Vagina (tissue), 2 donors: Measurements from ENCODE around the gene NUMB. TPM values are rescaled to one million over a fixed set of nuclear protein-coding genes. Genes with fewer than 3 reads are reported as not detected.

Experiments used
- DNase-seq, 2 donors: peaks; one replicate each; pipeline ENCODE4 v3.0.0-alpha.2; 2017; ENCODE audit errors: extremely low spot score in 2 of 2
- H3K27ac ChIP-seq: fragments of 200-600 bp; sonication (generic); one replicate; pipeline ENCODE4 v1.5.1; 2019
- H3K27me3 ChIP-seq: fragments of 200-600 bp; sonication (generic); one replicate; pipeline ENCODE4 v1.5.1; 2019
- H3K36me3 ChIP-seq, 2 donors: fragments of 200-600 bp; sonication (generic); one replicate each; pipeline ENCODE4 v1.5.1; 2017 to 2019
- H3K4me1 ChIP-seq: fragments of 200-600 bp; sonication (generic); one replicate; pipeline ENCODE4 v1.5.1; 2019
- H3K4me3 ChIP-seq, 2 donors: fragments of 200-600 bp; sonication (generic); 1 replicate in 1 of 2; 2 replicates in 1 of 2; pipeline ENCODE4 v1.5.1; 2016 to 2019
- H3K9me3 ChIP-seq: fragments of 200-600 bp; sonication (generic); one replicate; pipeline ENCODE4 v1.5.1; 2019
- CTCF ChIP-seq, 3 experiments: fragments of 450-650 bp in 2 of 3; fragments of 200-600 bp in 1 of 3; sonication (generic) in 1 of 3; IDR thresholded peaks; one replicate each; pipeline ENCODE4 v1.5.1; 2017 to 2019; ENCODE audit warnings: antibody characterized with exemption in 3 of 3, mild to moderate bottlenecking in 2 of 3, moderate library complexity in 2 of 3
- POLR2A ChIP-seq, 2 donors: fragments of 450-650 bp; IDR thresholded peaks; one replicate each; pipeline ENCODE4 v1.6.1; 2017; ENCODE audit warnings: antibody characterized with exemption in 2 of 2, mild to moderate bottlenecking in 2 of 2, moderate library complexity in 2 of 2
- POLR2AphosphoS5 ChIP-seq, 2 donors: sonication (generic); formaldehyde crosslinking; IDR thresholded peaks; one replicate each; pipeline ENCODE4 v1.9.0; 2017; ENCODE audit warnings: antibody characterized with exemption in 2 of 2, mild to moderate bottlenecking in 2 of 2, low read depth in 1 of 2; ENCODE audit not compliant: insufficient read depth in 1 of 2
- intact Hi-C: fragments of 100-400 bp; cut with DNase I; formaldehyde crosslinking; loops from one replicate; pipeline ENCODE4 v1.15.1; 2023
- total RNA-seq: library from RNA; depleted of rRNA; stranded (reverse); fragments of >200 nt; gene quantifications from one replicate; pipeline ENCODE4 v1.2.3, GENCODE V29; 2016

NUMB gene
- total RNA-seq, 1 donor from 2014 or later = 48.1 TPM

DNA sequence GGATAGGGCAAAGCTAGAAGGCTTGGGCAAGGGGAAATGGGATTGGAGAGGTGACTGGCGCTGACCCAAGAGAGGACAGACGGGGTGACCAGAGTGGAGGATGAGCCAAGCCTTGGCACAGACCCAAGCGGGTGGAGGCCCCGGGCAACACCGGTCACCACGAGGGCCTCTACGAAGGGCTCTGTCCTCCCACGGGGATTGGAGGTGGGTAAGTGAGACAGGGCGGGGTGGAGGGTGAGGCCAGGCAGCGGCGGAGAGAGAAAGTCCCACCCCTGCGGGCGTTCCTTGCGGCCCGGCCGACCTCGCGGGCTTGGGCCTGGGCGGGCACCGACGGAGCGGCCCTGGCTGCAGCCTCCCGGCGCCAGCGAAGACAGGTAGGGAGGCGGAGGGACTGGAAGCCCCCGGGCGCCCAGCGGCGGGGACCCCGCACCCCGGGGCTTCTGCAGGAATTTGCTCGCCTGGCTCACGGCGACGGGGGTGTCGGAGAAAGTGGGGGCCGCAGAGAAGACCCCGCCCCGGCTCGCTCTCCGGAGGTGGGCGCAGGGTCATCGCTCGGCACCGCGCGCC lies 221.0 kb downstream of the NUMB start, which contains the start of gene PAPLN:
Gene PAPLN, plus strand, starts transcription at position 288 of the 567 bp plus-strand sequence. CDS start 2,273 bp downstream, outside the sequence.
- intact Hi-C loops = no loop called here

GRCh38 chr14:73236752-73237218 lies 221.6 kb downstream of the NUMB start:
- no peaks in the 10 kb centered on the region for H3K36me3 ChIP-seq
- no peaks in the 10 kb centered on the region for H3K9me3 ChIP-seq
- no peaks in the 10 kb centered on the region for H3K27me3 ChIP-seq
- H3K27ac ChIP-seq = no peak overlapping the region
- H3K4me3 ChIP-seq = peak overlapping the region in 1 of 2 donors; percentile 52
- no peak for TF ChIP-seq CTCF (IDR thresholded peaks at IDR 0.05)
- TF ChIP-seq POLR2A (IDR thresholded peaks at IDR 0.05) = no peak
- TF ChIP-seq POLR2AphosphoS5 (IDR thresholded peaks at IDR 0.05; ENCODE audit: insufficient read depth in 1 of 2, low read depth in 1 of 2) = no peak
- intact Hi-C loops = no loop called here
- no peak for DNase-seq
- H3K4me1 ChIP-seq = peaks cover 56% of the 10 kb centered on the region

More for the DNA sequence above, 221.0 kb downstream of the NUMB start, which contains the start of gene PAPLN:
- Histone ChIP-seq H3K27ac (peak within 1 kb of the TSS; percentile 46), H3K4me1 (peaks cover 56% of the 10 kb centered on the region), H3K9me3 (no peaks in the 10 kb centered on the region), H3K27me3 (no peaks in the 10 kb centered on the region), H3K4me3 (peak within 1 kb of the TSS; percentile 50 to 52), H3K36me3 (no peaks in the 10 kb centered on the region)
- TF ChIP-seq POLR2AphosphoS5 (IDR thresholded peaks at IDR 0.05; ENCODE audit: insufficient read depth in 1 of 2, low read depth in 1 of 2) (no peak), CTCF (IDR thresholded peaks at IDR 0.05) (no peak), POLR2A (IDR thresholded peaks at IDR 0.05) (no peak)
- DNase-seq = peak in 1 of 2 donors; percentile 94

GRCh38 chr14:73236157-73236556 lies 222.2 kb downstream of the NUMB start:
- peak in 1 of 2 donors; percentile 89 for DNase-seq

DNA sequence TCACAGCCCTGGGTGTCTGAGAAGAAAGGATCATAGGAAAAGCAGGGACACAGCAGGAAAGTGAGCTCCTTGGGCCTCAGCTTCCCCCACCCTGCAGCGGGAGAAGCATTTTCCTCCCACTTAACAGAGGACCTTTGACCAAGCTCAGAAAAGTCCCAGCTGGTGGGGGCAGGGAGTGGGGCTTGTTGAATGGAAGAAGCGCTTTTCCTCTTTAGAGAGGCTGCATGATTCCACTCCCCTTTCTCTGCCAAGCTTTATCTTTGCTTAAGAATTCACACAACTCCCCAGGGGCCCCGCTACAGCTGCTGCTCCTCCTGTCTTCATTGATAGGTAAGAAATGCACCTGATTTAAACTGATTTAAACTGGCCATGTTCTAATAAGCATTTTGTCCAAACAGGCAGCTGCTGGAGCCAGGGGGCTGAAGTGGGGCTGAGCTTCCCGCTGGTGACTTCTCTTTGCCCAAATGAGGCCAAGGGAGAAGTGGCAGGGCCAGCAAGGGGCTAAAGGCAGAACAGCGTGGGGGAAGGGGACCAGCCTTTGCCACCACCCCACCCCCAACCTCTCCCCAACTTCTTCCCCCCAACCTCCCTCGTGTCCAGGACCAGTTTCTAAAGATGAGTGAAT lies 222.7 kb downstream of the NUMB start:
- intact Hi-C loops = no loop called here
- no peak overlapping the region for H3K4me3 ChIP-seq
- no peaks in the 10 kb centered on the region for H3K27me3 ChIP-seq
- no peak for DNase-seq
- no peaks in the 10 kb centered on the region for H3K9me3 ChIP-seq
- peaks cover 45% of the 10 kb centered on the region for H3K4me1 ChIP-seq
- no peak overlapping the region for H3K27ac ChIP-seq
- TF ChIP-seq CTCF (IDR thresholded peaks at IDR 0.05) = no peak
- TF ChIP-seq POLR2A (IDR thresholded peaks at IDR 0.05) = no peak
- no peak for TF ChIP-seq POLR2AphosphoS5 (IDR thresholded peaks at IDR 0.05; ENCODE audit: insufficient read depth in 1 of 2, low read depth in 1 of 2)
- no peaks in the 10 kb centered on the region for H3K36me3 ChIP-seq

More at GRCh38 chr14:73236157-73236556, 222.2 kb downstream of the NUMB start:
- Histone ChIP-seq H3K4me3 (no peak overlapping the region), H3K27me3 (no peaks in the 10 kb centered on the region), H3K4me1 (peaks cover 50% of the 10 kb centered on the region), H3K36me3 (no peaks in the 10 kb centered on the region), H3K27ac (no peak overlapping the region), H3K9me3 (no peaks in the 10 kb centered on the region)
- TF ChIP-seq CTCF (IDR thresholded peaks at IDR 0.05) = no peak
- TF ChIP-seq POLR2A (IDR thresholded peaks at IDR 0.05) = no peak
- no peak for TF ChIP-seq POLR2AphosphoS5 (IDR thresholded peaks at IDR 0.05; ENCODE audit: insufficient read depth in 1 of 2, low read depth in 1 of 2)
- intact Hi-C loops = no loop called here
